Measurements from ENCODE around the gene TALDO1. TPM values are rescaled to one million over a fixed set of nuclear protein-coding genes. Genes with fewer than 3 reads are reported as not detected.

TALDO1 gene
- total and polyA plus RNA-seq, 2 experiments from 2014 or later: 353 to 402 TPM

DNA sequence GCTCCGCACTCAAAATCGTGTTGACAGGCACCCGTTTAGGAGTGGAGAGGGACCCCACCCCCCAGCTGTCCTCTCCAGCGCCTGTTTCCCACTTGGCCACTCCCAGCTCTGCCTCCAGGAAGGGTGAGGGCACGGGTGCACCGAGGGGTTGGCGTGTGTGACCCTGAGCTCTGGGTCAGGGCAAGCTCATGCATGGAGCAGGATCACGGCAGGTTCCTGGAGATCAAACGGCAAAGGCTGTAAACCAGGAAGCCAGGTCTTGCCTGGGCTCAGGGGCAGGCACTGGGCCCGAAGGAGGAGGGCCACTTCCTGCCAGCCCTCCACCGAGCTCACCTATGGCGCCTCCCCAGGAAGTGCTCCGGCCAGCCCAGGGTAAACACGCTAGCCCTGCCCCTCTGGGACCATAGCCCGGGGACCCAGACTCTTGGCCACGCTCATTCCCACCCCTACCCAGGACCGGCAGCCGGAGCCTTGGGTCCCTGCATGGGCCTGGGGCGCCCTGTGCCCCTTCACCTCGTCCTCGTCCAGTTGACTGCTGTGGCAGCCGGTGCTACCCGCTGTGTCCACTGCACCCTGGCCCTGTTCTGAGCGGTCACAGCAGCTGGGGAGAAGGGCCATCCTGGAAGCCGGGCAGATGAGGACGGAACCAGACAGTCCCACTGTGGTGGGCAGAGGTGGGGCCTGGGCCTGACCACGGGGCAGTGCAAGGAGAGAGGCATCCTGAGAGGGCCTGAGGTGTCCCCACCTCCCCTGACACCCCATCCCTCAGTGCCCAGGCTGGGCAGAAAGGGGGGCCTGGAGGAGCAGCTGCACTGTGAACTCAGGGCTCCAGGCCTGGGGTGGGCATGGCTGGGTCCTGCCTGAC is 42.3 kb upstream of the TALDO1 start:
- Histone ChIP-seq H3K27ac (ENCODE audit: low read depth) (no peak overlapping the region), H3K27me3 (ENCODE audit: insufficient read depth) (no peaks in the 10 kb centered on the region), H3K9me2 (ENCODE audit: insufficient read depth) (no peaks in the 10 kb centered on the region), H4K20me1 (replicated peaks; ENCODE audit: insufficient read depth) (no peaks in the 10 kb centered on the region), H2AFZ (no peak overlapping the region), H3K4me3 (peak overlapping the region; percentile 65; the same call in 1 of the 2 replicates), H3K36me3 (ENCODE audit: insufficient read depth) (no peaks in the 10 kb centered on the region), H3K4me2 (peak overlapping the region; percentile 88), H3K79me2 (replicated peaks; ENCODE audit: insufficient read depth) (no peaks in the 10 kb centered on the region), H3F3A (replicated peaks; ENCODE audit: low read depth) (0 out of 2 replicates have a peak, but pooled peaks cover 18% of the 10 kb centered on the region), H3K4me1 (ENCODE audit: insufficient read depth) (peaks cover 19% of the 10 kb centered on the region)
- H3K4me3 Mint-ChIP-seq: peak overlapping the region; percentile 59
- H3K9me3 Mint-ChIP-seq: no peaks in the 10 kb centered on the region
- H3K27ac Mint-ChIP-seq: no peak overlapping the region
- peaks cover 16% of the 10 kb centered on the region for H3K4me1 Mint-ChIP-seq
- no peak for DNase-seq (ENCODE audit: low spot score)
- H3K36me3 Mint-ChIP-seq (ENCODE audit: low read depth): no peaks in the 10 kb centered on the region; the same call in 2 of the 3 replicates
- TF ChIP-seq EZH2 (IDR thresholded peaks at IDR 0.05; ENCODE audit: low read depth, unreplicated experiment) (no peak), ZNF331 (CRISPR knock-in tag; IDR thresholded peaks at IDR 0.05; ENCODE audit: low read depth) (no peak), ZNF114 (CRISPR knock-in tag; IDR thresholded peaks at IDR 0.05) (no peak), CREB1 (CRISPR knock-in tag; IDR thresholded peaks at IDR 0.05; ENCODE audit: low read depth) (no peak)
- TF ChIP-seq, protein P1, sequence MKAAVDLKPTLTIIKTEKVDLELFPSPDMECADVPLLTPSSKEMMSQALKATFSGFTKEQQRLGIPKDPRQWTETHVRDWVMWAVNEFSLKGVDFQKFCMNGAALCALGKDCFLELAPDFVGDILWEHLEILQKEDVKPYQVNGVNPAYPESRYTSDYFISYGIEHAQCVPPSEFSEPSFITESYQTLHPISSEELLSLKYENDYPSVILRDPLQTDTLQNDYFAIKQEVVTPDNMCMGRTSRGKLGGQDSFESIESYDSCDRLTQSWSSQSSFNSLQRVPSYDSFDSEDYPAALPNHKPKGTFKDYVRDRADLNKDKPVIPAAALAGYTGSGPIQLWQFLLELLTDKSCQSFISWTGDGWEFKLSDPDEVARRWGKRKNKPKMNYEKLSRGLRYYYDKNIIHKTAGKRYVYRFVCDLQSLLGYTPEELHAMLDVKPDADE (IDR thresholded peaks at IDR 0.05): no peak
- H3K27me3 Mint-ChIP-seq (ENCODE audit: insufficient read depth, low read depth, poor library complexity): peaks cover 6% of the 10 kb centered on the region
- peak; percentile 3 for ATAC-seq

DNA sequence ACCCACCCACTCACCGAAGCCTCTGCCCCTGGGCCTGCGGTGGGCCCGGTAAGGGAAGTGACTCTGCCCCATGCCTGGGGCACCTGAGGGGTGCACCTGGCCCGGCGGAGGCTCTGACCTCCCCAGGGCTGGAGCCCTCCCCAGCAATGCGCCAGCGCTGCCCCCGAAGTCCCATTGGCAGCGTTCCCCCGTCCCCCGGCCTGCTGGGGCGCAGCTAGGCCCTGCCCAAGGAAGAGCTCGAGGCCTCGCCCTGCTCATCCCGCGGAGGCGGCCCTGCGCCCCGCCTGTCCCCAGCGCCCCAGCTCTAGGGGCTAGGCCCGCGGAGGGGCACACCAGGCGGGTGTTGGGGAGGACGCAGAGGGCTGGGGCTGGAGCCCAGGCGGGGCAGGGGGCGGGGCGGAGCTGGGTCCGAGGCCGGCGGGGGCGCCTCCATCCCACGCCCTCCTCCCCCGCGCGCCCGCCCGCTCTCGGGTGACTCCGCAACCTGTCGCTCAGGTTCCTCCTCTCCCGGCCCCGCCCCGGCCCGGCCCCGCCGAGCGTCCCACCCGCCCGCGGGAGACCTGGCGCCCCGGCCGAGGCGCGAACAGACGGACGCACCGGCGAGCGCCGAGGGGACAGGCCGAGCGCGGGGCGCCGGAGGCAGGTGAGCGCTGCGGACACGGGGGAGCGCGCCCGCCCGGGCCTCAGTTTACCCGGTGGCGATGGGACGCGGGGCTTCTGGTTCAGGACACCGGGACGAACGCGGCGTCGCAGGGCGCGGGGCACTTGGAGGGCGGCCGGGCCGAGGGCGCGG is 41.4 kb upstream of the TALDO1 start, which contains the start of gene EPS8L2:
TSS of gene EPS8L2 (plus strand) at position 586 of the 793 bp plus-strand sequence. CDS start 3,177 bp downstream, outside the sequence.
- peak; percentile 69 for DNase-seq (ENCODE audit: low spot score)
- no peak for TF ChIP-seq JUNB (IDR thresholded peaks at IDR 0.05; ENCODE audit: unreplicated experiment)
- TF ChIP-seq STAT1 (IDR thresholded peaks at IDR 0.05; ENCODE audit: unreplicated experiment): no peak
- TF ChIP-seq, protein P2, sequence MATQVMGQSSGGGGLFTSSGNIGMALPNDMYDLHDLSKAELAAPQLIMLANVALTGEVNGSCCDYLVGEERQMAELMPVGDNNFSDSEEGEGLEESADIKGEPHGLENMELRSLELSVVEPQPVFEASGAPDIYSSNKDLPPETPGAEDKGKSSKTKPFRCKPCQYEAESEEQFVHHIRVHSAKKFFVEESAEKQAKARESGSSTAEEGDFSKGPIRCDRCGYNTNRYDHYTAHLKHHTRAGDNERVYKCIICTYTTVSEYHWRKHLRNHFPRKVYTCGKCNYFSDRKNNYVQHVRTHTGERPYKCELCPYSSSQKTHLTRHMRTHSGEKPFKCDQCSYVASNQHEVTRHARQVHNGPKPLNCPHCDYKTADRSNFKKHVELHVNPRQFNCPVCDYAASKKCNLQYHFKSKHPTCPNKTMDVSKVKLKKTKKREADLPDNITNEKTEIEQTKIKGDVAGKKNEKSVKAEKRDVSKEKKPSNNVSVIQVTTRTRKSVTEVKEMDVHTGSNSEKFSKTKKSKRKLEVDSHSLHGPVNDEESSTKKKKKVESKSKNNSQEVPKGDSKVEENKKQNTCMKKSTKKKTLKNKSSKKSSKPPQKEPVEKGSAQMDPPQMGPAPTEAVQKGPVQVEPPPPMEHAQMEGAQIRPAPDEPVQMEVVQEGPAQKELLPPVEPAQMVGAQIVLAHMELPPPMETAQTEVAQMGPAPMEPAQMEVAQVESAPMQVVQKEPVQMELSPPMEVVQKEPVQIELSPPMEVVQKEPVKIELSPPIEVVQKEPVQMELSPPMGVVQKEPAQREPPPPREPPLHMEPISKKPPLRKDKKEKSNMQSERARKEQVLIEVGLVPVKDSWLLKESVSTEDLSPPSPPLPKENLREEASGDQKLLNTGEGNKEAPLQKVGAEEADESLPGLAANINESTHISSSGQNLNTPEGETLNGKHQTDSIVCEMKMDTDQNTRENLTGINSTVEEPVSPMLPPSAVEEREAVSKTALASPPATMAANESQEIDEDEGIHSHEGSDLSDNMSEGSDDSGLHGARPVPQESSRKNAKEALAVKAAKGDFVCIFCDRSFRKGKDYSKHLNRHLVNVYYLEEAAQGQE (IDR thresholded peaks at IDR 0.05; ENCODE audit: unreplicated experiment): no peak
- TF ChIP-seq, protein P3, sequence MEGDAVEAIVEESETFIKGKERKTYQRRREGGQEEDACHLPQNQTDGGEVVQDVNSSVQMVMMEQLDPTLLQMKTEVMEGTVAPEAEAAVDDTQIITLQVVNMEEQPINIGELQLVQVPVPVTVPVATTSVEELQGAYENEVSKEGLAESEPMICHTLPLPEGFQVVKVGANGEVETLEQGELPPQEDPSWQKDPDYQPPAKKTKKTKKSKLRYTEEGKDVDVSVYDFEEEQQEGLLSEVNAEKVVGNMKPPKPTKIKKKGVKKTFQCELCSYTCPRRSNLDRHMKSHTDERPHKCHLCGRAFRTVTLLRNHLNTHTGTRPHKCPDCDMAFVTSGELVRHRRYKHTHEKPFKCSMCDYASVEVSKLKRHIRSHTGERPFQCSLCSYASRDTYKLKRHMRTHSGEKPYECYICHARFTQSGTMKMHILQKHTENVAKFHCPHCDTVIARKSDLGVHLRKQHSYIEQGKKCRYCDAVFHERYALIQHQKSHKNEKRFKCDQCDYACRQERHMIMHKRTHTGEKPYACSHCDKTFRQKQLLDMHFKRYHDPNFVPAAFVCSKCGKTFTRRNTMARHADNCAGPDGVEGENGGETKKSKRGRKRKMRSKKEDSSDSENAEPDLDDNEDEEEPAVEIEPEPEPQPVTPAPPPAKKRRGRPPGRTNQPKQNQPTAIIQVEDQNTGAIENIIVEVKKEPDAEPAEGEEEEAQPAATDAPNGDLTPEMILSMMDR (conservative IDR thresholded peaks at IDR 0.05; ENCODE audit: low read depth in 2 of 2): no peak
- no peak for TF ChIP-seq NANOG (IDR thresholded peaks at IDR 0.05; ENCODE audit: borderline replicate concordance)
- no peaks in the 10 kb centered on the region for H4K20me1 ChIP-seq (replicated peaks; ENCODE audit: insufficient read depth)
- H3K27ac Mint-ChIP-seq: no peak within 1 kb of the TSS
- H3K27ac ChIP-seq (ENCODE audit: low read depth): no peak within 1 kb of the TSS
- peak within 1 kb of the TSS; percentile 47 for H2AFZ ChIP-seq
- H3K4me1 ChIP-seq (ENCODE audit: insufficient read depth): peaks cover 19% of the 10 kb centered on the region
- H3K4me1 Mint-ChIP-seq: peaks cover 21% of the 10 kb centered on the region
- H3K4me3 Mint-ChIP-seq: peak within 1 kb of the TSS; percentile 64
- H3K4me2 ChIP-seq: peak within 1 kb of the TSS; percentile 88
- H3K4me3 ChIP-seq: peak within 1 kb of the TSS; percentile 65
- H3K9me3 Mint-ChIP-seq: no peaks in the 10 kb centered on the region
- H3K36me3 Mint-ChIP-seq (ENCODE audit: low read depth): no peaks in the 10 kb centered on the region
- H3F3A ChIP-seq (replicated peaks; ENCODE audit: low read depth): 0 out of 2 replicates have a peak, but pooled peaks cover 18% of the 10 kb centered on the region
- peak; percentile 41 for ATAC-seq
- no peaks in the 10 kb centered on the region for H3K9me2 ChIP-seq (ENCODE audit: insufficient read depth)
- H3K79me2 ChIP-seq (replicated peaks; ENCODE audit: insufficient read depth): no peaks in the 10 kb centered on the region
- no peaks in the 10 kb centered on the region for H3K36me3 ChIP-seq (ENCODE audit: insufficient read depth)
- H3K27me3 Mint-ChIP-seq (ENCODE audit: insufficient read depth, low read depth, poor library complexity): peaks cover 7% of the 10 kb centered on the region
- H3K27me3 ChIP-seq (ENCODE audit: insufficient read depth): no peaks in the 10 kb centered on the region
